H54 (cell line): ENCODE results near the gene MFSD6L.
"Not testable (repeated sequence)": the region's sequence is repeated elsewhere in the genome, so short reads cannot be mapped to it uniquely, and the experiment has no call there.

Source experiments
- DNase-seq: peaks from one replicate; pipeline ENCODE4 v3.0.0; 2011; ENCODE audit warnings: low spot score, mixed read lengths; ENCODE audit not compliant: insufficient read length
- FAIRE-seq: peaks from 3 replicates; lab custom pipeline; 2011; peaks lifted over from hg19 to GRCh38; lab: Jason Lieb, UNC
- POLR2A ChIP-seq: IDR thresholded peaks from 2 replicates; pipeline ENCODE4 v1.6.1; 2011; ENCODE audit warnings: low read depth, mild to moderate bottlenecking, low read length

The MFSD6L gene

GRCh38 chr17:8818654-8819330 is 19.6 kb upstream of the MFSD6L start:
- FAIRE-seq (no peak), DNase-seq (no peak)
- TF ChIP-seq POLR2A, result no peak

- FAIRE-seq, result no peak
- TF ChIP-seq POLR2A, result no peak
- DNase-seq, result no peak
Observed at GRCh38 chr17:8818047-8818446, 18.9 kb upstream of the MFSD6L start.

- FAIRE-seq (no peak), DNase-seq (peak; percentile 25)
- no peak for TF ChIP-seq POLR2A
Observed at GRCh38 chr17:8806926-8807550, 7.9 kb upstream of the MFSD6L start.

- no peak for DNase-seq
- FAIRE-seq, result no peak
- no peak for TF ChIP-seq POLR2A
Observed at GRCh38 chr17:8806253-8806925, 7.2 kb upstream of the MFSD6L start.

GRCh38 chr17:8805396-8805795 is 6.2 kb upstream of the MFSD6L start:
- not testable (repeated sequence) for DNase-seq, FAIRE-seq

- no peak for DNase-seq
- FAIRE-seq, result no peak
- no peak for TF ChIP-seq POLR2A
Observed at GRCh38 chr17:8803531-8804420, 4.6 kb upstream of the MFSD6L start.

GRCh38 chr17:8801135-8801840 is 2.1 kb upstream of the MFSD6L start:
- DNase-seq, result no peak
- FAIRE-seq, result no peak
- TF ChIP-seq POLR2A, result no peak

GRCh38 chr17:8800656-8801055 is 1.5 kb upstream of the MFSD6L start:
- no peak for FAIRE-seq
- DNase-seq, result no peak
- TF ChIP-seq POLR2A, result no peak

GRCh38 chr17:8799570-8800212 is 526 bp upstream of the MFSD6L start:
- no peak for TF ChIP-seq POLR2A
- DNase-seq (no peak), FAIRE-seq (no peak)

GRCh38 chr17:8798176-8798845 is 854 bp downstream of the MFSD6L start:
- no peak for DNase-seq
- no peak for FAIRE-seq
- no peak for TF ChIP-seq POLR2A

GRCh38 chr17:8797621-8798175 is 1.5 kb downstream of the MFSD6L start:
- FAIRE-seq, result no peak
- no peak for DNase-seq
- no peak for TF ChIP-seq POLR2A

GRCh38 chr17:8794636-8795035 is 4.5 kb downstream of the MFSD6L start:
- no peak for TF ChIP-seq POLR2A
- FAIRE-seq, result no peak

More at GRCh38 chr17:8794636-8795035, 4.5 kb downstream of the MFSD6L start:
- no peak for DNase-seq
